ENCODE measurements around the gene FBXL16.

GRCh38 chr16:681746-682427 is 23.7 kb downstream of the FBXL16 start:
- no peak for TF ChIP-seq EZH2phosphoT487 (IDR thresholded peaks at IDR 0.05)
- no peak for TF ChIP-seq CTCF (IDR thresholded peaks at IDR 0.05)
- no peak for TF ChIP-seq EZH2 (IDR thresholded peaks at IDR 0.05)
